IMR-90 (cell line): ENCODE data around the gene MPST. TPM values are rescaled to one million over a fixed set of nuclear protein-coding genes. Genes with fewer than 3 reads are reported as not detected.

Source experiments
- ATAC-seq: fragments of 200-7000 bp; cut with Tn5 transposase; 2 replicates; pipeline ENCODE4 v1.9.1; 2020; ENCODE audit warnings: low read depth, mild to moderate bottlenecking, moderate library complexity
- BruUV-seq: library from RNA; stranded (reverse); fragments of 400-500 nt; replicated peaks from 2 replicates; lab custom pipeline; 2021; lab: Mats Ljungman, UMichigan
- CTCF ChIA-PET: fragments of 300-600 bp; formaldehyde crosslinking; extraction: SDS; loops from one replicate; lab custom pipeline; 2021; ENCODE audit warnings: antibody characterized with exemption; lab: Yijun Ruan, JAX
- POLR2A ChIA-PET: fragments of 300-600 bp; sonication (Branson Sonifier 250); formaldehyde crosslinking; loops from one replicate; lab custom pipeline; 2022; ENCODE audit warnings: antibody characterized with exemption; ENCODE audit not compliant: unreplicated experiment; lab: Charles Lee
- DNase-seq: peaks from one replicate; pipeline ENCODE4 v3.0.0; 2013
- H2AFZ ChIP-seq: replicated peaks from 2 replicates; pipeline ENCODE3; 2013; ENCODE audit warnings: low read length, mild to moderate bottlenecking; ENCODE audit not compliant: poor library complexity
- H2AK5ac ChIP-seq: 2 replicates; pipeline ENCODE4 v1.6.1; 2013; ENCODE audit warnings: low read depth, low read length, inconsistent platforms
- H2AK9ac ChIP-seq: replicated peaks from 2 replicates; pipeline ENCODE3; 2013; ENCODE audit warnings: mild to moderate bottlenecking, low read depth, low read length, moderate library complexity; ENCODE audit not compliant: poor library complexity
- H2BK120ac ChIP-seq: 2 replicates; pipeline ENCODE4 v1.6.1; 2013; ENCODE audit warnings: low read depth, low read length, inconsistent platforms
- H2BK15ac ChIP-seq: 3 replicates; pipeline ENCODE4 v1.6.1; 2013; ENCODE audit warnings: low read depth, low read length, inconsistent platforms
- H2BK20ac ChIP-seq: 2 replicates; pipeline ENCODE4 v1.6.1; 2013; ENCODE audit warnings: low read depth, mild to moderate bottlenecking, inconsistent platforms, low read length, moderate library complexity
- H2BK5ac ChIP-seq: 2 replicates; pipeline ENCODE4 v1.6.1; 2013; ENCODE audit warnings: mild to moderate bottlenecking, low read depth, low read length, inconsistent platforms; ENCODE audit not compliant: poor library complexity, severe bottlenecking
- H3K14ac ChIP-seq: replicated peaks from 2 replicates; pipeline ENCODE4 v1.6.1; 2013; ENCODE audit warnings: low read depth, low read length, inconsistent platforms
- H3K18ac ChIP-seq: 2 replicates; pipeline ENCODE4 v1.6.1; 2013; ENCODE audit warnings: low read depth, low read length, control low read depth
- H3K23ac ChIP-seq: 2 replicates; pipeline ENCODE4 v1.6.1; 2013; ENCODE audit warnings: low read depth, low read length, inconsistent platforms
- H3K27ac ChIP-seq: 2 replicates; pipeline ENCODE4 v1.5.1; 2013; ENCODE audit warnings: mild to moderate bottlenecking, control low read depth, low read length; ENCODE audit not compliant: insufficient read depth
- H3K27me3 ChIP-seq: 2 replicates; pipeline ENCODE4 v1.6.1; 2013; ENCODE audit warnings: low read length; ENCODE audit not compliant: control insufficient read depth, insufficient read depth
- H3K36me3 ChIP-seq: 2 replicates; pipeline ENCODE4 v1.6.1; 2013; ENCODE audit warnings: low read length, mixed read lengths; ENCODE audit not compliant: control insufficient read depth, insufficient read depth
- H3K4ac ChIP-seq: 2 replicates; pipeline ENCODE4 v1.6.1; 2013; ENCODE audit warnings: low read depth, low read length, inconsistent platforms
- H3K4me1 ChIP-seq: 2 replicates; pipeline ENCODE4 v1.6.1; 2013; ENCODE audit warnings: low read length, mixed read lengths; ENCODE audit not compliant: control insufficient read depth, insufficient read depth
- H3K4me2 ChIP-seq: 2 replicates; pipeline ENCODE4 v1.6.1; 2013; ENCODE audit warnings: low read depth, mild to moderate bottlenecking, control low read depth, low read length, moderate library complexity
- H3K4me3 ChIP-seq: 2 replicates; pipeline ENCODE4 v1.5.1; 2013; ENCODE audit warnings: low read depth, mild to moderate bottlenecking, control low read depth, low read length, moderate library complexity; ENCODE audit not compliant: insufficient read depth
- H3K56ac ChIP-seq: 2 replicates; pipeline ENCODE4 v1.6.1; 2013; ENCODE audit warnings: low read length, inconsistent platforms; ENCODE audit not compliant: insufficient read depth; ENCODE audit errors: extremely low read depth
- H3K79me1 ChIP-seq, 2 experiments: 2 replicates each; pipeline ENCODE4 v1.6.1; 2013; ENCODE audit warnings: low read length in 2 of 2, inconsistent platforms in 1 of 2, low read depth in 1 of 2
- H3K9ac ChIP-seq: 2 replicates; pipeline ENCODE4 v1.6.1; 2013; ENCODE audit warnings: low read depth, low read length, control low read depth
- H3K9me1 ChIP-seq: 2 replicates; pipeline ENCODE4 v1.6.1; 2013; ENCODE audit warnings: low read length, inconsistent platforms; ENCODE audit not compliant: insufficient read depth
- H3K9me3 ChIP-seq: 2 replicates; pipeline ENCODE4 v1.6.1; 2013; ENCODE audit warnings: low read length; ENCODE audit not compliant: control insufficient read depth, insufficient read depth
- H4K20me1 ChIP-seq: 2 replicates; pipeline ENCODE4 v1.6.1; 2013; ENCODE audit warnings: low read length, inconsistent platforms; ENCODE audit not compliant: insufficient read depth
- H4K5ac ChIP-seq: 2 replicates; pipeline ENCODE4 v1.6.1; 2013; ENCODE audit warnings: mild to moderate bottlenecking, low read depth, low read length, control low read depth
- H4K8ac ChIP-seq, 2 experiments: 2 replicates each; pipeline ENCODE4 v1.6.1; 2013; ENCODE audit warnings: low read depth in 2 of 2, low read length in 2 of 2, control low read depth in 1 of 2, inconsistent platforms in 1 of 2
- H4K91ac ChIP-seq: 2 replicates; pipeline ENCODE4 v1.6.1; 2013; ENCODE audit warnings: low read depth, low read length, inconsistent platforms; ENCODE audit not compliant: insufficient read depth
- BHLHE40 ChIP-seq: fragments of 150-350 bp; IDR thresholded peaks from 2 replicates; pipeline ENCODE4 v1.6.1; 2016; ENCODE audit warnings: mild to moderate bottlenecking, low read depth, low read length
- FOS ChIP-seq: fragments of 150-350 bp; IDR thresholded peaks from 2 replicates; pipeline ENCODE4 v1.6.1; 2016; ENCODE audit warnings: low read depth, low read length
- MAZ ChIP-seq: IDR thresholded peaks from 2 replicates; pipeline ENCODE4 v1.6.1; 2012; ENCODE audit warnings: low read depth, mild to moderate bottlenecking, low read length, improper control_type of control experiment, moderate library complexity, borderline replicate concordance
- MXI1 ChIP-seq: IDR thresholded peaks from 2 replicates; pipeline ENCODE4 v1.6.1; 2012; ENCODE audit warnings: low read depth, mild to moderate bottlenecking, low read length, moderate library complexity, borderline replicate concordance
- NFE2L2 ChIP-seq: fragments of 150-350 bp; IDR thresholded peaks from 2 replicates; pipeline ENCODE4 v1.6.1; 2016; ENCODE audit warnings: low read depth, mild to moderate bottlenecking, low read length
- POLR2A ChIP-seq: IDR thresholded peaks from 2 replicates; pipeline ENCODE4 v1.6.1; 2012; ENCODE audit warnings: mild to moderate bottlenecking, low read depth, low read length
- RCOR1 ChIP-seq: IDR thresholded peaks from 2 replicates; pipeline ENCODE4 v1.6.1; 2012; ENCODE audit warnings: mild to moderate bottlenecking, low read length, improper control_type of control experiment; ENCODE audit not compliant: insufficient replicate concordance
- WGBS, 2 experiments: methylation state at CpG; one replicate each; pipeline versions ENCODE4 v1.1.5 to v1.1.7; 2013; ENCODE audit warnings: missing lambda C conversion rate in 2 of 2; ENCODE audit not compliant: insufficient read length in 1 of 2; ENCODE audit errors: extremely low coverage in 2 of 2; 5-methylcytosine and 5-hydroxymethylcytosine counted together
- dilution Hi-C: fragments of 300-500 bp; cut with HindIII; formaldehyde crosslinking; loops from one replicate; pipeline ENCODE4 v1.14.3; 2018; ENCODE audit warnings: low sequenced_read_pairs; ENCODE audit not compliant: unreplicated experiment
- in situ Hi-C: fragments of 300-500 bp; cut with MboI; formaldehyde crosslinking; loops from 3 replicates; pipeline ENCODE4 v1.14.3; 2019; ENCODE audit warnings: low sequenced_read_pairs, inconsistent platforms, mixed read lengths
- intact Hi-C: fragments of 100-400 bp; cut with micrococcal nuclease; formaldehyde crosslinking; loops from 2 replicates; pipeline ENCODE4 v1.10.0; 2022
- polyA plus RNA-seq, 3 experiments: library from polyadenylated mRNA; depleted of rRNA; stranded (reverse); fragments of >200 nt; gene quantifications; 2 replicates each; pipeline ENCODE4 v1.2.3, GENCODE V29; 2012; ENCODE audit warnings: low replicate concordance in 1 of 3
- total RNA-seq: library from RNA; depleted of rRNA; stranded (reverse); fragments of >200 nt; gene quantifications from 2 replicates; pipeline ENCODE4 v1.2.3, GENCODE V29; 2012
- TF ChIP-seq, protein P1 (sequence below): fragments of 150-350 bp; IDR thresholded peaks from 2 replicates; pipeline ENCODE4 v1.6.1; 2016; ENCODE audit warnings: low read depth, mild to moderate bottlenecking, low read length, moderate library complexity, borderline replicate concordance
- TF ChIP-seq, protein P2 (sequence below): fragments of 150-350 bp; IDR thresholded peaks from 2 replicates; pipeline ENCODE4 v1.6.1; 2017; ENCODE audit warnings: mild to moderate bottlenecking, antibody characterized with exemption, low read length, low read depth

Gene MPST
- total and polyA plus RNA-seq, 2 of the 4 experiments (the other 2 are of a cell fraction), result 19.2 to 43.0 TPM

DNA sequence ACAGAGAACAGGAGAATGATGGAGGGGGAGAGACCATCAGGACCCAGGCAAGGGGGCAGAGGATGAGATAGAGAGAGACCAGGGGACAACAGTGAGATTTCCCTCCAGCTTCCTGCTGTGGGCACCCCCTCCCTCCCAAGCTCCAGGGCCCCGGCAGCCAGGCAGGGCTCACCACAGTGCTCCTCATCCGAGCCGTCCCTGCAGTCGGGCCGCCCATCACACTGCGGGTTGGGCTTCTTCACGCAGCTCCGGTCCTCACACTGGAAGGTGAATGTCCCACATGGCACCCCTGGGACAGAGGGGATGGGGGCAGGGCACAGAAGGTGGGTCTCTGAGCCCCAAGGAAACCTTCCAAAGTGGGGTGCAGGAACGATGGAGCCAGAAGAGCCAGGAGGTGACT, 51.2 kb downstream of the MPST start:
- Histone ChIP-seq H3K9me1 (no peaks in the 10 kb centered on the region), H3K9me3 (no peaks in the 10 kb centered on the region), H3K4ac (no peak overlapping the region), H3K27ac (no peak overlapping the region), H2AK9ac (no peak overlapping the region), H3K4me2 (no peak overlapping the region), H3K79me1 (no peaks in the 10 kb centered on the region), H3K23ac (no peak overlapping the region), H3K4me3 (no peak overlapping the region), H2BK5ac (no peak overlapping the region), H3K18ac (no peak overlapping the region), H4K20me1 (no peaks in the 10 kb centered on the region), H3K27me3 (peaks cover 42% of the 10 kb centered on the region), H3K36me3 (no peaks in the 10 kb centered on the region), H2BK15ac (no peak overlapping the region), H3K56ac (no peak overlapping the region), H4K5ac (no peak overlapping the region), H2BK120ac (no peak overlapping the region), H2BK20ac (no peak overlapping the region), H3K4me1 (no peaks in the 10 kb centered on the region), H4K8ac (no peak overlapping the region), H2AK5ac (no peak overlapping the region), H3K14ac (no peak overlapping the region), H3K9ac (no peak overlapping the region), H2AFZ (no peak overlapping the region), H4K91ac (no peak overlapping the region)
- ChIA-PET CTCF (interaction anchor here (0.8 kb wide), 1 partner anchor 14 kb away, joined by 3 read pairs; no protein-coding TSS in a partner anchor), POLR2A (no interaction called here)
- BruUV-seq, result no TSS peak
- WGBS, 2 experiments, result 90% methylated on average over 2 of the region's 9 CpGs; no CpG with 5 or more reads in 1 of the 2 experiments
- no peak for TF ChIP-seq FOS
- TF ChIP-seq MAZ, result no peak
- TF ChIP-seq RCOR1, result no peak
- no peak for TF ChIP-seq NFE2L2
- TF ChIP-seq, protein P1, sequence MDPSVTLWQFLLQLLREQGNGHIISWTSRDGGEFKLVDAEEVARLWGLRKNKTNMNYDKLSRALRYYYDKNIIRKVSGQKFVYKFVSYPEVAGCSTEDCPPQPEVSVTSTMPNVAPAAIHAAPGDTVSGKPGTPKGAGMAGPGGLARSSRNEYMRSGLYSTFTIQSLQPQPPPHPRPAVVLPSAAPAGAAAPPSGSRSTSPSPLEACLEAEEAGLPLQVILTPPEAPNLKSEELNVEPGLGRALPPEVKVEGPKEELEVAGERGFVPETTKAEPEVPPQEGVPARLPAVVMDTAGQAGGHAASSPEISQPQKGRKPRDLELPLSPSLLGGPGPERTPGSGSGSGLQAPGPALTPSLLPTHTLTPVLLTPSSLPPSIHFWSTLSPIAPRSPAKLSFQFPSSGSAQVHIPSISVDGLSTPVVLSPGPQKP, result no peak
- TF ChIP-seq, protein P2, sequence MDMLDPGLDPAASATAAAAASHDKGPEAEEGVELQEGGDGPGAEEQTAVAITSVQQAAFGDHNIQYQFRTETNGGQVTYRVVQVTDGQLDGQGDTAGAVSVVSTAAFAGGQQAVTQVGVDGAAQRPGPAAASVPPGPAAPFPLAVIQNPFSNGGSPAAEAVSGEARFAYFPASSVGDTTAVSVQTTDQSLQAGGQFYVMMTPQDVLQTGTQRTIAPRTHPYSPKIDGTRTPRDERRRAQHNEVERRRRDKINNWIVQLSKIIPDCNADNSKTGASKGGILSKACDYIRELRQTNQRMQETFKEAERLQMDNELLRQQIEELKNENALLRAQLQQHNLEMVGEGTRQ, result no peak
- TF ChIP-seq BHLHE40, result no peak
- no peak for TF ChIP-seq MXI1
- TF ChIP-seq POLR2A, result no peak
- in situ Hi-C loops, result no loop called here
- ATAC-seq (no peak), DNase-seq (no peak)
- intact Hi-C loops, result no loop called here
- dilution Hi-C loops, result no loop called here
